ENCODE results near the gene MED25.

The MED25 gene

GRCh38 chr19:49857061-49857837, 39.2 kb downstream of the MED25 start:
- DNase-seq (ENCODE audit: low read depth, low spot score) = no peak

DNA sequence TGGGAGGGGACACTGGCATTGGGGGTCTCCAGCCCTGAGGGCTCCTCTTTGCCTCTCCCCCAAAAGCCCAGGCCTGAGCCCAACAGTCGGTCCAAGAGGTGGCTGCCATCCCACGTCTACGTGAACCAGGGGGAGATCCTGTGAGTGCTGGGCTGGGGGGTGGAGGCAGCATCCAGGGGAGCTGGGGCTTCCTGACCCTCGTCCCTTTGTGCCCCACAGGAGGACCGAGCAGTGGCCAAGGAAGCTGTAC, 39.7 kb downstream of the MED25 start:
- no peak for DNase-seq (ENCODE audit: low read depth, low spot score)

- DNase-seq (ENCODE audit: low read depth, low spot score) = no peak
Measured at GRCh38 chr19:49858088-49858985, 40.2 kb downstream of the MED25 start.

GRCh38 chr19:49859682-49860335, 41.7 kb downstream of the MED25 start:
- no peak for DNase-seq (ENCODE audit: low read depth, low spot score)

DNA sequence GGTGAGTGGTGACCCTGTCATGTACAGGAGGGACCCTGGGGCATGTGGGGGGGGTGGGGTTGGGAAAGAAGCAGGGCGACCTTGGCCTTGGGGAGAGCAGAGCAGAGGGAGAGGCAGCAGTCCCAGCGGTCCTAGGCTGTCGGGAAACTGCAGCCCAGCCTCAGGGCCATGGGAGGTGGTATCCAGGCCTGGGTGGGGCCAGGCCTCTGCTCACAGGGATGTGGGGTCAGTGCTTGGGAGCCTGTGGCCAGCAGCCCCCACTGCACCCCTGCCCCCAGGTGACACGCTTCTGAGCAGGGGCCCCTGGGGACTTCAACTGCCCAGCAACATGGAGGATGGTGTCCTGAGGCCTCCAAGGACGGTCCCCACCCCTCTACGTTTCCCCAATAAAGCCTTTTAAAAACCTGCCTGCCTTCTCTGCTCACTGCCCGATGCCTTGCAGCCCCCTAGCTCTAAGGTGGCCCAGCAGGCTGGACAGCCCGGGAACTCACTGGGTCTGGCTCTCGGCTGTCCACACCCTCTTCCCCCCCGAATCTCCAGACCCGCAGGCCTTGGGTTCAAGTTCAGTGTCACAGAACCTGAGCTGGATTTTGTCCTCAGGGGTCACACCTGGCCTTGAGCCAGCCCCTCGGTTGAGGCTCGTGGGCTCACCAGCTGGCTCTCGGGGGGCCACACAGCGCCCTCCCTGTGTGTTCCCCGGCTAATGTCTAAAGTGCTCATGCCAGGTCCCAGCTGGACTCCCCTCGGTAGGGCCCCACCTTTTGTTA, 42.4 kb downstream of the MED25 start:
- DNase-seq (ENCODE audit: low read depth, low spot score) = no peak

DNA sequence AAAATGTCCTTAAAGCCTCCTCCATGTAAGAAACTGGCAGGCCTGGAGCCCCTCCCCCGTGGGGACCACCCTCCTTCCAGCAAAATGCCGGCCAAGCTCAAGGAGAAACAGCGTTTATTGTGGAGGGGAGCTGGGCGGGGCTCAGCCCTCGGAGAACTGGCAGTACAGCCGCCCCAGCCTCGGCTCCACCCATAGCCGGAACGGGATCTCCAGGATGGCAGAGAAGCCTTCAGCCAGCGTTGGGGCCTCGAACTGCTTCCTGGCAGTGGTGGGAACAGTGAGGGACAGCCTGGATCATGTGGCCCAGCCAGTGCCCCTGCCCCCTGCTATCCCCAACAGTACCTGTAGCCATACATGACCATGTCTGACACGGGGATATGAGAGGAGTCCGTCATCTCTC, 43.0 kb downstream of the MED25 start:
- DNase-seq (ENCODE audit: low read depth, low spot score) = no peak

DNA sequence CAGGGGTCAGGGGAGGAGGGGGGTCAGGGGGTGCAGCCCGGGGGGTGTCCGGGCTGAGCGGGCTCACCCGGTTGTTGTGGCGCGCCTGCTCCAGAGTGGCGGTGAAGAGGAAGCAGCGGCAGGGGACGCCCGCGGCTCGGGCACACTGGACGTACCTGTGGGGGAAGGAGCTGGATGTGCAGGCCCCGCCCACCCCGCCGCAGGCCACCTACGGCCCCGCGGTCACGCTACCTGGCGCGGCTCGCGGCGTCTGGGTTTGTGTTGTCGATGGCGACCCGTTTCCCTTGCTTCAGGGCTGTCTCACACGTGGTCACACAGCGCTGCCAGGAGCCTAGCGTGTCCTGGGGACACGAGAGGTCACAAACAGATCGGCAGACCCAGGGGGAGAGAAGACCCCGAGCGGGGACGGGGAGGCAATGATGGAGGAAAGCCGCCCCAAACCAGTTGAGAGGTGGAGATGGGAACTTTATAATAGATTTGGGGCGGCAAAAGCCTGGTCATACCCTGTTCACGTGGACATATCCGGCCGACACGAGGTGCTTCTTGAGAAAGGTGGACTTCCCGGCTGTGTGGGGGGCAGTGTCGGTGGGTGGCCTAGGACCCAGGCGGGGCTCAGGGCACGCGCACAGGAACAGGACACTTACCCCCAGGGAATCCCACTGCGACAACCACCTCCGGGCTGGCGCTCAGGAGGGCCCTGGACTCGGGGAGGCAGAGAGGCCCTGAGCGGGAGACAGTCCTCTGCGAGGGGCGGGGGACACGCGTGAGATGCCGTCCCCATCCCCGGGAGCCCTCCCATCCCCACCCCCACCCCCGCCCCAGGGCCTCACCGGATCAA, 43.7 kb downstream of the MED25 start:
- DNase-seq (ENCODE audit: low read depth, low spot score) = no peak

DNA sequence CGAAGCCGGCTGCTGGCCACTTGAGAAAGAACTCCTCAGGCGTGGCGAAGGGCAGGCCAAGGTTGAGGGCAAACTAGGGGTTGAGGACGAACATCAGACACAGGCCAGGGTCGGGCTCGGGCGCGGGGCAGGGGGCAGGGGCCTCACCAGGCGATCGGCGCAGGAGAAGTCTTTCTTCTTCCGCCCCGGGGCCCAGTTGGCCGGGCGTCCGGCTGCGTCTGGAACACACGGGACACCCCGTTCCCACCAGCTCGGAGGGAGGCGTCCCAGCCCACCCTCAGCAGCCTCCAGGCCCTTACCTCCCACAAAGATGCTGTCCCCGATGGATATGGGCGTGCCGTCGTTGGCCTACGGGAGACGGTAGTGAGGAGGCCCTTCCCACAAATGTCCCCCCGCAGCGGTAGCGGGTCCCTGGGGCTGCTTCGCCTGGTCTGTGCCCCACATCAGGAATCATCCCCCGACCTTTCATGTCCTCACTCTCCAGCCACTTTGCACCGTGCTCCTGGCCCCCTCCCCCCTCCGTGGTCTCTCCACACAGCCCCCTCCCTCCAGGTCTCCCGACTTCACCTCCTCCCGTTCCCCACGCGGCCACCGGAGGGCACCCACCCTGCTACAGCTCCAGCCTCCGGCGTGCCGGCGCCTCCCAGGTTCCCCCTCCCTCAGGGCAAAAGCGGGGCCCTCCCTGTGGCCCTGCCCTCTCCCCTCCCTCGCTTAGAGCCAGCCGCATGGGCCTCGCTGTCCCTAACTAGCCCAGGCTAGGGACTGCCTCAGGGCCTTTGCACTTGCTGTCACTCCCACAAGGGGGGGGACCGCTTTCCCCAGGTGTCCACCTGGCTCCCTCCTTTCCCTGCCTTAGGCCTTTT, 44.5 kb downstream of the MED25 start:
- no peak for DNase-seq (ENCODE audit: low read depth, low spot score)

GRCh38 chr19:49863254-49863934, 45.3 kb downstream of the MED25 start:
- no peak for DNase-seq (ENCODE audit: low read depth, low spot score)

GRCh38 chr19:49863935-49864320, 45.8 kb downstream of the MED25 start:
- no peak for DNase-seq (ENCODE audit: low read depth, low spot score)

DNA sequence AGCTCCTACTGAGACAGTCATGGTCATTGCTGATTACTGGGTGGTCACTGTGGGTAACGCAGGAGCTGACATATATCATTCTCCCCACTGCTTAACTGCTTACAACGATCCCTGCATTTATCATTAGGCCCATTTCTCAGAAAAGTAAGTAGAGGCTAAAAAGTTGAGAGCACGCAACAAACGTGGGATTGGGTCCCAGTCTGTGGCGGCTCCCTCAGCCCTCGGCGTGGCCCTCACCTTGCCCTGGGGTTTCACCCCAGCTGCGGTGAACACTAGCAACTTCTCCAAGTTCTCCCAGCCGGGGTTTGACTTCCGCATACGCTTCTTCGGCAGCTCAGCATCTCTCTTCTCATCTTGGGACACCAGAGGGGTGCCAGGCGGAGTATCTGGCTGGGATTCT, 46.8 kb downstream of the MED25 start:
- DNase-seq (ENCODE audit: low read depth, low spot score) = no peak

DNA sequence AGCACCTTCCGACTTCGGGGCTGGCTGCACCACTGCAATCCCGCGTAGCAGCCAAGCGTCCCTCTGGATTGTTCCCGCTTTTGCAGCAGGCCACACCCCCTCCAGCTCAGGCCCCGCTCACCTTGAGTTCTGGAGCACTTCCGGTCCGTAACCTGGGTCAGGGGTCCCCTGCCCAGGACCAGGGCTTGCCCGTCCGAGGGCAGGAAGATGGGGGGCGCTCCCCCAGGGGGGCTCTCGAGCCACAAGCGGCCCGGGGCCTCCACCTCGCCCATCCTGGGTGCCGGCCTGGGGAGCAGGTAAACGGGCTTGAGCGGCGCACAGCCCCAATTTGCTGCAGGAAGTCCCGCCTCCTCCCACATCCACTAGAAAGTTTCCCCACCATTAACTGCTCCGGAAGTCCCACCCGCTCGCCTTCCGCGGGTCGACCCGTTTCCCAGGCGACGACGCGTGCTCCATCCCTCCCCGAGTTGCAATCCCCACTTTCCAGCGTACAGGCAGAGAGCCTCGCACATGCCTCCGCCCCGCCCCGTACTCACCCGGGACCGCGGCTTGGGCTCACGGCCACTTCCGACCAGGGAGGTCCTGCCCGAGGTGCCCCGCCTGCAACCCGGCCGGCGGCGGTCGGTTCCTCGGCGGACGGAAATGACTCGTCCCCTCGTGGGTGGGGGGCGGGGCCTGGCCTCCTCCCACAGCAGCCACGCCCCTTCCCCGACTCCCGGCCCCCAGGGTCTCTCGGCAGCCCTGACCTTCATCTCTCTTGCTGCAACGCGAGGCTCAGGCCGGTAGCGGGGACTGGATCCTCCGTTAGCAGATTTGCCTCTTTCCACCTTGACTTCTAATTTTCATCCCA, 49.1 kb downstream of the MED25 start, which contains the start of gene PNKP:
Gene PNKP (minus strand): TSS at position 644 of the 850 bp plus-strand sequence. CDS start 372 bp downstream, at position 272.
- DNase-seq (ENCODE audit: low read depth, low spot score) = peak; percentile 75

DNA sequence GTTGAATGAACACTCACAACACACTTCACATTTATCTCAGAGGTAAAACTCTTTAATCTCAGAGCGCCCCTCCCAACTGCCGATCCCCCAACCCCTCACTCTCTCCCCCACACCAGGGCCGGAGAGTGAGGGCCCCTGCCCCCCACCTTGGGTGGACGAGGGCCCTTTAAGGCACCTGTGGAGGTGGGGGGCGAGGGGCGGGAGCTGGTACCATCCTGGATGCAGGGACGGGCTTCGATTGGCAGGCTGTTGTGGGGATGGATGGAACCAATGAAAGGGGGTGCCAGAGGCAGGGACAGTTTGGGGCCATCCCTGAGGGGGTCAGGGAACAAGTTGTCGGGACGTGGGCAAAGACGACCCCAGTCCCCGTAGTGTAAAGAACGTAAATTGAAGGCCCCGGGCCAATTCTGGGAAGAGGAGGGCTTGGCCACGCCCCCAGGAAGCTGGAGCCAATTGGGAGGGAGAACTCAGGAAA, 51.0 kb downstream of the MED25 start:
- no peak for DNase-seq (ENCODE audit: low read depth, low spot score)

DNA sequence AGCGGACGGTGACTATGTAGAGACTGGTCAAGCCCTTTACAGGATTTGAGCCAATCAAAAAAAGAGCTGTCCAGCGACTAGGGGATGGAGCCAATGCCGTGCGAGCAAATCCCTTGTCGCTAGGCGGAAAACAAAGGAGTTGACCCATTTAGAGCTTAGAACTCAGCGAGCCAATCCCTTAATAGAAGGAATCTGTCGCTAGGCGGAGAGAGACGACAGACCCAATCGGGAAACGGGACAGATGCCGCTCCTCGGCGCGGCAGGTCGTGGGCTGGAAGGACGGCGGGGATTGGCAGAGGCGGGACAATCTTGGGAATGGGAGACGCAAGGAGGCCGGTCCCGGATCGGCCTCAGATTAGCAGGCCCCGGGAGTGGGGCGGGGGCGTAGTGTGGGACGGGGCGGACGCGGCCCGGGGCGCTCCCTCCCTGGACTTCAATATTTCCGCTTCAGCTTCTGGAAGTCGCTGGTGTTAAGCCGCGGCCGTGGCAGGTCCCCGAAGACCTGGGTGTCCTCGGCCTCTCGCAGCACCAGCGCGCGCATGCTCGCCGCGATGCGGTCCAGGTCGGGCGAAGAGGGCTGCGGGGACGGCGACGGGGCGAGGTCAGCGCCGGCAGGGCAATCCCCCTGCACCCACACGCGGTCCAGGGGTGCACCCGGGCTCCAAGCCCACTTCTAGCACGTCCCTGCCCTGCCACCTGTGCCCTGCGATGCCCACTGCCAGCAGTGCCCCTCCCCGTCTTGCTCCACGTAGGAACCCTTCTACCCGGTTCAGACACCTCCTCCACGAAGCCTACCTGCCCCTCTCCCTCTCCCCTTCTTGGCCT, 51.6 kb downstream of the MED25 start:
- DNase-seq (ENCODE audit: low read depth, low spot score) = peak; percentile 85

- no peak for DNase-seq (ENCODE audit: low read depth, low spot score)
Measured at GRCh38 chr19:49870309-49870901, 52.3 kb downstream of the MED25 start.

DNA sequence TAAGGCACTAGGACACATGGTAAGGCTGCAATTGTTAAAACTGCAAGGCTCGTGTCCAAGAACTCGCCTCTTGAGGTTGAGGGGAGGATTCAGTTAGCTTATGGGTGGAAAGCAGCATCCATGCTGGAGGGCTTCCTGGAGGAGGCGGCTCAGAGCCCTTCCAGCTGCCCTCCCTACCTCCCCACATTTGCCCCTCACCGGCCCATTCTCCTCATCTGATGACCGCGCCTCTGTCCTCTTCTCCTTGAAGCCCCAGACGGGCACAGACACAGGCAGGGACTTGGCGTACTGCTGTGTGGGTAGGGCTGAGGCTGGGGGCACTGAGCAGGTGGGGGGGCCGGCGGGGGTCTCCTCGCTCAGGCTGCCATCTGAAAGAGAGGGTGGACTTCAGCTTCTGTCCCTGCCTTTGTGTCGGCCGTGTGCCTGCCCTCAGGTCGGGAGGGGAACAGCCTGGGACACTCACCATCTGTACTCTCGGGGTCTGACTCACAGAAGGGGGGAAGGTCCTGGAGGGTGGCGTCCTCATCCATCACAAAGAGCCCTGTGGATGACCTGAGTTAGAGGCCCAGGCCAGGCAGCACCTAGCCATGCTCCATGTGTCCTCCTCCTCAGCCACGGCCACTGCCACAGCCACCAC, 53.4 kb downstream of the MED25 start:
- no peak for DNase-seq (ENCODE audit: low read depth, low spot score)
